SJCRH30 (cell line): Measurements from ENCODE around the gene IKBKG. TPM values are rescaled to one million over a fixed set of nuclear protein-coding genes. Genes with fewer than 3 reads are reported as not detected.
"Not testable (repeated sequence)": the region's sequence is repeated elsewhere in the genome, so short reads cannot be mapped to it uniquely, and the experiment has no call there.

Experiments
- DNase-seq, 2 experiments: peaks; one replicate each; pipeline ENCODE4 v3.0.0-alpha.2; 2015 to 2020
- H3K27ac ChIP-seq: fragments of 250-450 bp; sonication (Bioruptor Pico); 2 replicates; pipeline ENCODE4 v1.5.1; 2020; ENCODE audit warnings: mild to moderate bottlenecking, moderate library complexity
- H3K27me3 ChIP-seq: fragments of 250-450 bp; sonication (Bioruptor Pico); 2 replicates; pipeline ENCODE4 v1.5.1; 2020; ENCODE audit warnings: mild to moderate bottlenecking, moderate library complexity
- H3K36me3 ChIP-seq: fragments of 250-450 bp; sonication (Bioruptor Pico); 2 replicates; pipeline ENCODE4 v1.5.1; 2020; ENCODE audit warnings: mild to moderate bottlenecking, moderate library complexity
- H3K4me1 ChIP-seq: fragments of 250-450 bp; sonication (Bioruptor Pico); 2 replicates; pipeline ENCODE4 v1.5.1; 2020; ENCODE audit warnings: mild to moderate bottlenecking, moderate library complexity
- H3K4me3 ChIP-seq: fragments of 250-450 bp; sonication (Bioruptor Pico); 2 replicates; pipeline ENCODE4 v1.5.1; 2020; ENCODE audit warnings: mild to moderate bottlenecking, moderate library complexity
- H3K9me3 ChIP-seq: fragments of 250-450 bp; sonication (Bioruptor Pico); replicated peaks from 2 replicates; pipeline ENCODE4 v1.5.1; 2020; ENCODE audit warnings: mild to moderate bottlenecking, moderate library complexity
- total RNA-seq: library from RNA; depleted of rRNA; stranded (reverse); fragments of >200 nt; shearing (Covaris generic); gene quantifications from 2 replicates; pipeline ENCODE4 v1.2.3, GENCODE V29; 2014; rRNA removed

IKBKG gene
- total RNA-seq, 1 experiment from 2014 or later: 9.5 TPM

DNA sequence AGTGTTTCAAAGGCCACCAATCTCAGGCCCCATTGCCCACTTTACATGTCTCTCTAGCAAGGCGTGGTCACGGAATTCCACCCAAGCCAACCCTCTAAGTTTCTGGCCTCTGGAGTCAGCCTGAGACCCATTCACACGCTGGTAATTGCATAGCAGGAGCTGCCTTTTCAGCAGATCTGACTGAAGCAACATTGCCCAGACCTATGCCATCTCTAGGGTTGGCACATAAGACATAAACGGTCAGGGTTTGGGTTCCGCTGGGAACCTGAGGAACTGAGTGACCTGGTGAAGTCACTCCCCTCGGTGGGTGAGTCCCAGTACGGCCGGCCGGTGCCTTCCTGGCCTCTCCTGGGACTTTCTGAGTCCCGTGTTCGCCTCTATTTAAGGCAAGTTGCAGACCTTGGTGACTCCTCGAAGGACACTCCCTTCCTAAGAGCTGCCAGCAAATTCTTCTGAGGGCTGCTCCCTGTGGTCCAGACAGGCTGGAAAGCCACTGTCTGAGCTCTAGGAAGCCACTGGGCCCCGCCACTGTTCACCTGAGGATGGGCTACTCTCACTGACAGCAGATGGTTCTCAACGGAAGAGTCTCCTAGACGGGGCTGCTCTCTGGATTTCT, 53.4 kb downstream of the IKBKG start:
- Histone ChIP-seq H3K36me3 (no peaks in the 10 kb centered on the region), H3K27ac (peak overlapping the region; percentile 80), H3K4me1 (peaks cover 30% of the 10 kb centered on the region), H3K4me3 (no peak overlapping the region), H3K27me3 (no peaks in the 10 kb centered on the region), H3K9me3 (no peaks in the 10 kb centered on the region)
- DNase-seq: peak in 1 of 2 experiments; percentile 10

DNA sequence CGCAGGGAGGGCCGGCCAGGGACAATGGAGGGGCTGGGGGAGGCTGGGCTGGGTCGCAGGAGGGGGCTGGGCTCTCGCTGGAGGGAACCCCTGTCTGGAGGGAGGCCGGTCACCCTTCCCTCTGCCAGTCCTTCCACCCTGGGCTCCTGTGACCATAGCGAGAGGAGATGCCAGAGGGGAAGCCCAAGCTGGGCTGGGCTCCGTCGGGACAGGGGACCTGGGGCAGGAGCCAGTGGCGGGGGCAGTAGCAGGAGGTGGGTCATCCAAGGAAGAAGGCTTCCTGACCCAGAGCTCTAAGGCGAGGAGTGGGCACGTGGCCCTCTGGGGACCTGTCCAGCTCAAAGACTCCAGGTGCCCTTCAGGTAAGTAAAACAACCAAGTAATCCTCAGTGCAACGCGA, 54.8 kb downstream of the IKBKG start:
- H3K36me3 ChIP-seq: no peaks in the 10 kb centered on the region
- no peaks in the 10 kb centered on the region for H3K27me3 ChIP-seq
- no peak overlapping the region for H3K4me3 ChIP-seq
- no peaks in the 10 kb centered on the region for H3K9me3 ChIP-seq
- H3K27ac ChIP-seq: no peak overlapping the region
- H3K4me1 ChIP-seq: peaks cover 23% of the 10 kb centered on the region
- no peak for DNase-seq

DNA sequence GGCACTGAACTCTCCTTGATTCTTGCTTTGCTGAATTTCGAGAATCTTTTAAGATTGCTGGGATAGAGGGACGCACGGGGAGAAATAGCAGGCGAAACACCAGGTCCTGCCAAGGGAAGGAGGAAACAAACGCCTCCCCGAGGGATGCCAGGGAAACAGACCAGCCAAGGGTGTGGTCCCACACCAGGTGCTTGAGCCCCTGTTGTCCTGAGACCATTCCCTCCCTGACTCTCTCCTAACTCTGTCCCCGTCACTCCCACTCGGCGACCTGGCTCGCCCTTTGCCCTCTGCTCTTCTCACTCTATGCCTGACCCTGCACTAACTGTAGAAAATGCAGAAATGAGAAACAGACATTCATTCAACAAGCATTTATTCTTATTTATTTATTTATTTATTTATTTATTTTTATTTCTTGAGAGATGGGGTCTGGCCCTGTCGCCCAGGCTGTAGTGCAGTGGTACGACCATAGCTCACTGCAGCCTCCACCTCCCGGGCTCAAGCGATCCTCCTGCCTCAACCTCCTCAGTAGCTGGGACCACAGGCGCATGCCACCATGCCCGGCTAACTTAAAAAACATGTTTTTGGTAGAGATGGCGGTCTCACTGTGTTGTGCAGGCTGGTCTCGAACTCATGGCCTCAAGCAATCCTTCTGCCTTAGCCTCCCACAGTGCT, 55.5 kb downstream of the IKBKG start:
- H3K27me3 ChIP-seq: no peaks in the 10 kb centered on the region
- no peak overlapping the region for H3K27ac ChIP-seq
- no peak overlapping the region for H3K4me3 ChIP-seq
- DNase-seq: no peak
- H3K9me3 ChIP-seq: no peaks in the 10 kb centered on the region
- H3K36me3 ChIP-seq: no peaks in the 10 kb centered on the region
- peaks cover 23% of the 10 kb centered on the region for H3K4me1 ChIP-seq

DNA sequence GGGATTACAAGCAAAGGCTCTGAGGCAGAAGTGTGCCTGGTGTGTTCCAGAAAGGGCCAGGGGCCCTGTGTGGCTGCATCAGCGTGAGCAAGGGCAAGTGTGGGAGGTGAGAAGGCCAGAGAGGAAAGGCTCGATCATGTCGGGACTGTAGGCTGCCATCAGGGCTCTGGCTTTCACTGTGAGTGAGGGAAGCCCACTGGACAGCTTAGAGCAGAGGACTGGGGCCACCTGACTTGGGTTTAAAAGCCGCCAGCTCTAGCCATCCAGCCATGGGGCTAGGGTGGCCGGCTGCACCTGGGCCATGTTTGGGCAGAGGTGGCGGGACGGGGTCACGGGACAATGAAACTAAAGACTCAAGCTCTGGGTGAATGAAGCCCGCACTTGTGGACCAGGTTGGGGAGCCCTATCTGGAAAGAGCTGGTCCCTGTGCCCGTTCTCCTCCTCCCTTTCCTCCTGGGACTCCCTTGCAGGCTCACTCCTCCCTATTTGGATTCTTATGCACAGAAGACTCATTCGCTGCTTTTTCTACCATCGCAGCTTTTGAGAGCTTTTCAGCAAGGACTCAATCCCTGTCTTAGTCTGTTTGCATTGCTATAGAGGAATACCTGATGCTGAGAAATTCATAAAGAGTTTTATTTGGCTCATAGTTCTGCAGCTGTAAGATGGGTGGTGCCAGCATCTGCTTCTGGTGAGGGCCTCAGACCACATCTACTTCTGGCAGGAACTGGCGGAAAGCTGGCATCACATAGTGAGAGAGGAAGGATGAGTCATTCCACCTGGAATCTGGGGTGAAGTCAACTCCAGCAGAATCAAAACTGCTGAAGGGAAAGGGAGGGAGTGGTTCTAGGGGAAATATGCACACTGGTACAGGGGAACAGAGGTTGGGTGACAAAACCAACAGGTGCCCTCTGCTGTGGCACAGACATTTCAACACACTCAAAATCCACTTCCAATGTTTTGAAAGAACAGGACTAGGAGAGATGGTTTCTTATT, 56.3 kb downstream of the IKBKG start:
- H3K27ac ChIP-seq: no peak overlapping the region
- DNase-seq: peak; percentile 42 to 45
- H3K36me3 ChIP-seq: no peaks in the 10 kb centered on the region
- H3K27me3 ChIP-seq: no peaks in the 10 kb centered on the region
- no peak overlapping the region for H3K4me3 ChIP-seq
- peaks cover 20% of the 10 kb centered on the region for H3K4me1 ChIP-seq
- no peaks in the 10 kb centered on the region for H3K9me3 ChIP-seq

DNA sequence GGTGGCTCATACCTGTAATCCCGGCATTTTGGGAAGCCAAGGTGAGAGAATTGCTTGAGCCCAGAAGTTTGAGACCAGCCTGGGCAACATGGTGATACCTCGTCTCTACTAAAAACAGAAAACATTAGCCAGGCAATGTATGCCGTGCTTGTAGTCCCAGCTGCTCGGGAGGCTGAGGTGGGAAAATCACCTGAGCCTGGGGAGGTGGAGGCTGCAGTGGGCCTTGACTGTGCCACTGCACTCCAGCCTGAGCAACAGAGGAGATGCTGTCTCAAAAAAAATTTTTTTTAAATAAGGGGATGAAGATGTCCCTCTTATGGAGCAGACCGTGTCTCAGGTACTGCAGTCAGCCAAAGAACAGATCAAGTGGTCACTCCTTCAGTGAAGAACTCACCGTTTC, 58.1 kb downstream of the IKBKG start:
- H3K36me3 ChIP-seq: no peaks in the 10 kb centered on the region
- no peaks in the 10 kb centered on the region for H3K27me3 ChIP-seq
- no peak for DNase-seq
- no peak overlapping the region for H3K4me3 ChIP-seq
- H3K27ac ChIP-seq: no peak overlapping the region
- no peaks in the 10 kb centered on the region for H3K9me3 ChIP-seq
- H3K4me1 ChIP-seq: peaks cover 12% of the 10 kb centered on the region

DNA sequence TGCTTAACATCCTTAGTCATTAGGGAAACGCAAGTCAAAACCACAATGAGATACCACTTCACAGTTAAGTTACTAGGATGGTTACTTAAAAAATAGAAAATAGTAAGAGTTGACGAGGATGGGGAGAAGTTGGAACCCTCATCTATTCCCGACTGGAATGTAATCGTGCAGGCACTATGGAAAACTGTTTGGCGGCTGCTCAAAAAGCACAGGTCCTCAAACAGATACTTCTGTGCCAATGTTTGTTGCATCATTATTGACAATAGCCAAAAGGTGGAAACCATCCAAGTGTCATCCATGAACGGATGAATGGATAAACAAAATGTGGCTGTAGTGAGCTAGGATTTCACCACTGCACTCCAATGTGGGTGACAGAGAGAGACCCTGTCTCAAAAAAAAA, 60.0 kb downstream of the IKBKG start:
- Histone ChIP-seq H3K9me3 (no peaks in the 10 kb centered on the region), H3K27ac (no peak overlapping the region), H3K4me3 (no peak overlapping the region), H3K27me3 (no peaks in the 10 kb centered on the region), H3K36me3 (no peaks in the 10 kb centered on the region), H3K4me1 (peaks cover 4% of the 10 kb centered on the region; the same call in 1 of the 2 replicates)
- no peak for DNase-seq

DNA sequence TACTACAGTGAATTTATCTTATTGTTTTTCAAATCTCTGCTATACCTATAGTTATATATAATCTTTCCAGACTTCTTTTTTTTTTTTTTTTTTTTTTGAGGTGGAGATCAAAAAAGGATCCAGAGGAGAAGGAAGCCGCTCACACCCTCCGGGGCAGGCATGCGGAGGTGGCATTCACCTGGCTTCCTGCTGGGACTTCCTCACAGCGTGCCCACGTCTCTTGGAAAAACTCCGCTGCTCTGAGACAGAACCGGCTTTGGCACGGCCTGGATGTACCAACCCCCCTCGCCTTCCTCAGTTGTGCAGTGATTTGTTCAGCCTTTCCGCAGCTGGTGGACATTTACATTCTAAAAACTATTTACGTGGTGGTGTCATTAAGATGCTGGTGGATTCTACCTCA, 60.6 kb downstream of the IKBKG start:
- not testable (repeated sequence) for H3K27me3 ChIP-seq, DNase-seq, H3K27ac ChIP-seq, H3K36me3 ChIP-seq, H3K4me1 ChIP-seq, H3K9me3 ChIP-seq, H3K4me3 ChIP-seq

DNA sequence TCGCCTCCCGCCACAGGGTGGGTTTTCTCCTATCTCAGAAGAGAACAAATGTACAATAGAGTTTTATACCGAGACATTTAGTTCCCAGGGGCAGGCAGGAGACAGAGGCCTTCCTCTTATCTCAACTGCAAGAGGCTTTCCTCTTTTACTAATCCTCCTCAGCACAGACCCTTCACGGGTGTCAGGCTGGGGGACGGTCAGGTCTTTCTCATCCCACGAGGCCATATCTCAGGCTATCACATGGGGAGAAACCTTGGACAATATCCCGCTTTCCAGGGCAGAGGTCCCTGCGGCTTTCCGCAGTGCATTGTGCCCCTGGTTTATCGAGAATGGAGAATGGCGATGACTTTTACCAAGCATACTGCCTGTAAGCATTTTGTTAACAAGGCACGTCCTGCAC, 61.4 kb downstream of the IKBKG start:
- not testable (repeated sequence) for H3K27me3 ChIP-seq, H3K27ac ChIP-seq, H3K4me1 ChIP-seq, H3K4me3 ChIP-seq, H3K9me3 ChIP-seq, DNase-seq, H3K36me3 ChIP-seq

DNA sequence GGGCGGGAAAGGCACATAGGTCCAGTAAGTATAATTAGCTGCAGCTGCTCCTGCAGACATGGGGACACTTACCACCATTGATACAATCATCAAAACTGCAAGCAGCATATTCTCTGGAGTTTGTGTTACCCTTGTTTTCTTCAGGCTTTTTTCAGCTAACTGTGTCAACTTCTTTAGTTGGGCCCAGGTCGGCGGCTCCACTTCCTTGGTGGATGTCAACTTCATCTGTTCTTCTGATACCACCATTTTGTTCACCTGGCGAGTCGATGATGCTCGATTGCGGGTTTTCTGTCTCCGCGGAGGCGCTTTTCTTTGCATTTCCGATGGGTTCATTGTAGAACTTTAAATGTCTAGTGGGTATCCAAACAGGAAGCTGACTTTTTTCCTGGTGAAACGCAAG, 63.7 kb downstream of the IKBKG start:
- DNase-seq: not testable (repeated sequence)

DNA sequence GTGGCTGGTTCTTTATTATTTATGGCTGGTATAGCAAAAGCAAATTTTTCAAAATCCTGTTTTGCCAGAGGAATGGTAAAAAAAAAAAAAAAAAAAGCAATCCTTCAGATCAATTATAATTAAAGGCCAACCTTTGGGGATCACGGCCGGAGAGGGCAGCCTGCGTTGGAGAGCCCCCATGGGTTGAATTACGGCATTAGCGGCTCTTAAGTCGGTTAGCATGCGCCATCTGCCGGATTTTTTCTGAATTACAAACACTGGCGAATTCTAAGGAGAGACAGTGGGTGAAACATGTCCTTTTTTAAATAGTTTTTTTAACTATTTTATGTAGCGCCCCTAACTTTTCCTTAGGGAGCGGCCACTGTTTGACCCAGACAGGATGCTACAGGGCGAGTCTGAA, 66.2 kb downstream of the IKBKG start:
- H3K36me3 ChIP-seq, H3K4me3 ChIP-seq, H3K4me1 ChIP-seq, DNase-seq, H3K9me3 ChIP-seq, H3K27ac ChIP-seq, H3K27me3 ChIP-seq: not testable (repeated sequence)

More for the DNA sequence above, 63.7 kb downstream of the IKBKG start:
- H3K27ac ChIP-seq, H3K27me3 ChIP-seq, H3K9me3 ChIP-seq, H3K4me3 ChIP-seq, H3K4me1 ChIP-seq, H3K36me3 ChIP-seq: not testable (repeated sequence)

Other genes starting within 250 kb of the IKBKG start
- gene FLNA, start 173.0 kb upstream of the IKBKG start, total RNA-seq: 142 and 173 TPM in 2 replicates
- 40.1 and 41.3 TPM in 2 replicates for gene EMD, start 168.3 kb upstream of the IKBKG start, total RNA-seq
- gene RPL10, start 149.2 kb upstream of the IKBKG start, total RNA-seq: 3,093 and 3,558 TPM in 2 replicates
- gene DNASE1L1, start 138.4 kb upstream of the IKBKG start, total RNA-seq: 20.9 and 21.7 TPM in 2 replicates
- 8.1 and 12.1 TPM in 2 replicates for gene TAFAZZIN, start 136.1 kb upstream of the IKBKG start, total RNA-seq
- gene ATP6AP1, start 118.9 kb upstream of the IKBKG start, total RNA-seq: 30.4 and 32.0 TPM in 2 replicates
- gene GDI1, start 110.5 kb upstream of the IKBKG start, total RNA-seq: 66.8 and 75.8 TPM in 2 replicates
- 44.2 and 48.7 TPM in 2 replicates for gene FAM50A, start 103.5 kb upstream of the IKBKG start, total RNA-seq
- 2.3 and 12.8 TPM in 2 replicates for gene PLXNA3, start 89.3 kb upstream of the IKBKG start, total RNA-seq
- 20.6 and 21.0 TPM in 2 replicates for gene LAGE3, start 68.3 kb upstream of the IKBKG start, total RNA-seq
- gene UBL4A, start 61.0 kb upstream of the IKBKG start, total RNA-seq: 39.4 and 40.8 TPM in 2 replicates
- 13.2 and 13.7 TPM in 2 replicates for gene SLC10A3, start 57.0 kb upstream of the IKBKG start, total RNA-seq
- 12.2 and 13.6 TPM in 2 replicates for gene FAM3A, start 31.4 kb upstream of the IKBKG start, total RNA-seq
- gene G6PD, start 774 bp upstream of the IKBKG start, total RNA-seq: 19.4 and 21.9 TPM in 2 replicates
- gene CTAG1A, start 37.5 kb downstream of the IKBKG start, total RNA-seq: not detected in 2 replicates
- not detected in 2 replicates for gene CTAG1B, start 71.7 kb downstream of the IKBKG start, total RNA-seq
- gene CTAG2, start 106.0 kb downstream of the IKBKG start, total RNA-seq: 4.1 and 4.2 TPM in 2 replicates
- 0.03 TPM in 1 of 2 replicates, not detected in the other for gene GAB3, start 203.5 kb downstream of the IKBKG start, total RNA-seq
- gene DKC1, start 215.2 kb downstream of the IKBKG start, total RNA-seq: 91.0 and 97.8 TPM in 2 replicates